Embryonic facial prominence (tissue), 1 donor: ENCODE data around the gene FAM180A.
"Not testable (repeated sequence)": the region's sequence is repeated elsewhere in the genome, so short reads cannot be mapped to it uniquely, and the experiment has no call there.

ENCODE experiments used
- DNase-seq: peaks from one replicate; pipeline ENCODE4 v3.0.0-alpha.2; 2016; ENCODE audit errors: extremely low spot score

FAM180A gene

DNA sequence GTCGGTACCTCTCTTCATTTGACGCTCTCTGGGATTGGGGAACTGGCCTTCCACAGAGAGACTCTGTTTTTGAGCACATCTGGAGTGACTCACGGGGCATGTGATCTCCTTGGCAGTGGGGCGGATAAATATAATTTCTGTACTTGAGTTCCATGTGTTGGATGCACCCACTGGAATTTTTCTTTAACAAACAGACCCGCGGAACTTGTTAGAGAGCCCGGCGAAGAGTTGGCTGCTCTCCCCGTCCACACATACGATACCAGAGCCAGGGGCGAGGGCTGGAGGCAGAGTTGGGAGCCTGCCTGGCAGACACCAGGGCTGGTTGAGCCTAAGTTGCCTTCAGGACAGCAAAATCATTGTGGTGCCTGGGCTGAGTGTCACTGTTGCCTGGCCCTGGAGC lies at the start of gene FAM180A:
FAM180A (minus strand) TSS at position 44 of the 400 bp plus-strand sequence. CDS start 233 bp downstream, outside the sequence.
- DNase-seq, result no peak

- DNase-seq, result no peak
Observed at GRCh38 chr7:135798095-135798494, 49.5 kb upstream of the FAM180A start.

GRCh38 chr7:135795846-135796570 lies 47.4 kb upstream of the FAM180A start:
- DNase-seq, result no peak

DNA sequence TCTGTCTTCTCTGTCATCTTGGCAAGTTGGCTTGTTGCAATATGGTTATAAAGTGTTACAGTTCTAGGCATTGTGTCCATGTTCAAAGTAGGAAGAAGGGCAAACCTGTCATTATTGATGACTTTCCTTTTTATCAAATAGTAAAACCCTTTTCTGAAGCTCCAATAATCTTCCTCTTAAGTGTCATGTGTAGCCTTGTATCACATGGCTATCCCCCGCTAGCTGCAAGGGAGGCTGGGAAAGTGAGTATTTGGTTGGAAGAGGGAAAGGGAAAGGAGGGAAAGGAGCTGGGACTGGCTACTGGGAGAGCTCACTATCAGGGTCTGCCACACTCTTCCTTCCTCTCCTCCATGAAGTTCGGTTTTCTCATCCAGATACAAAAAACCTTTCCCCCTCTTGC lies 45.2 kb upstream of the FAM180A start:
- DNase-seq, result no peak

DNA sequence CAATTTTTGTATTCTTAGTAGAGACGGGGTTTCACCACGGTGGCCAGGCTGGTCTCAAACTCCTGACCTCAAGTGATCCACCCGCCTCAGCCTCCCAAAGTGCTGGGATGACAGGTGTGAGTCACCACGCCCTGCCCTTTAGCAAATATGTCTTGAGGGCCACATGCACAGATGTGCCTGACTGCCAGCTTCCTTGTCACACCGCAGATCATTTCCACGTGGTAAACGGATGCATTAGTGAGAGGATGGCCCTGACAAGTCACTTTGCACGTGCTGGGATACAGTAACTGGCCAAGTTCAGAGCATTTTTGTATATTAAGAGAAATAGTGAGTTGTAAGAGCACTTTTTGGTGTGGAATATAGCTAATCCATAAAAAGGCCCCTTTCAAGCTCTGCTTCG lies 44.3 kb upstream of the FAM180A start:
- DNase-seq, result no peak

- DNase-seq, result no peak
Observed at GRCh38 chr7:135792363-135792668, 43.7 kb upstream of the FAM180A start.

- no peak for DNase-seq
Observed at GRCh38 chr7:135791543-135792362, 43.1 kb upstream of the FAM180A start.

- no peak for DNase-seq
Observed at GRCh38 chr7:135790371-135790977, 41.9 kb upstream of the FAM180A start.

GRCh38 chr7:135789956-135790355 lies 41.3 kb upstream of the FAM180A start:
- no peak for DNase-seq

GRCh38 chr7:135789431-135789830 lies 40.8 kb upstream of the FAM180A start:
- no peak for DNase-seq

GRCh38 chr7:135786911-135787310 lies 38.3 kb upstream of the FAM180A start:
- DNase-seq, result no peak

- no peak for DNase-seq
Observed at GRCh38 chr7:135785065-135785464, 36.5 kb upstream of the FAM180A start.

- DNase-seq, result no peak
Observed at GRCh38 chr7:135784013-135784412, 35.4 kb upstream of the FAM180A start.

- no peak for DNase-seq
Observed at GRCh38 chr7:135782801-135783200, 34.2 kb upstream of the FAM180A start.

DNA sequence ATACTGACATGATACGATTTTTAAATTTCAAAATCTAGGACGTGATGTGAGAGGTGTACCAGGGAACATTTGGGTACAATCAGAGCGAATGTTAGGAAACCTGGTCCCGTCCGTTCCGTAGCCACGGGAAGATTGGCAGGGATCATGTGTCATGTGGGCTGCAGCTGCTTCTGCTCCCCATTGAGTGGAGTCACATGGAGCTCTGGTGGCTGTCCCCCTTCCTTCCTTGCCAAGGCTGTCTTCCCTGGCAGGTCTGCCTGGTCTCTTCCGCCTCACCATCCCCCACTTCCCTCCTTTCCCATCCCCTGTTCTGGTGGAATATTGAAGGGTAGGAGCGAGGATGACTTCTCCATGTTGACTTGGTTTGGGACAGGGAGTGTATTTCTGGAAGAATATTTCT lies 33.8 kb upstream of the FAM180A start:
- no peak for DNase-seq

DNA sequence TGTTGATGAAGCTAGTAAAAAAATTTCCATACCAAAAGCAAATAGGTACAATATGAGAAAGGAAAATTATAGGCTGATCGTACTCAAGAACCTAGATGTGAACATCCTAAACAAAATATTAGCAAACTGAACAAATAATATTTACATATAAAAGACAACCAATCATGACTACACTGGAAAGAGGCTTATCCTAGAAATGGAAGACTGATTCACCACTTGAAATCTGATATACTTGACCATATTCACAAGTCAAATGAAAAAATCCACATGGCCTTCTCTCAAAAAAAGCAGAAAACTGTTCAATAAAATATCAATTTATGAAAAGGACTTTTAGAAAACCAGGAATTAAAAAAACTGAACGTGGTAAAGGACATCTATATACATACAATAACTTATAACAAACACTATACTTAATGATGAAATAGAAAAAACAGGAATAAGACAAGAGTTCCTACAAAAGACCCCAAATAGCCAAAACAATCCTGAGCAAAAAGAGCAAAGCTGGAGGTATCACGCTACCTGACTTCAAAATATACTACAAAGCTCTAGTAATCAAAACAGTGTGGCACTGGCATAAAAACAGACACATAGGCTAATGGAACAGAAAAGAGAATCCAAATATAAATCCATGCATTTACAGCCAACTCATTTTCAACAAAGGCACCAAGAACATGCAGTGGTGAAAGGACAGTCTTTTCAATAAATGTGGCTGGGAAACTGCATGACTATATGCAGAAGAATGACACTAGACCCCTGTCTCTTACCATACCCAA lies 29.2 kb upstream of the FAM180A start:
- no peak for DNase-seq

DNA sequence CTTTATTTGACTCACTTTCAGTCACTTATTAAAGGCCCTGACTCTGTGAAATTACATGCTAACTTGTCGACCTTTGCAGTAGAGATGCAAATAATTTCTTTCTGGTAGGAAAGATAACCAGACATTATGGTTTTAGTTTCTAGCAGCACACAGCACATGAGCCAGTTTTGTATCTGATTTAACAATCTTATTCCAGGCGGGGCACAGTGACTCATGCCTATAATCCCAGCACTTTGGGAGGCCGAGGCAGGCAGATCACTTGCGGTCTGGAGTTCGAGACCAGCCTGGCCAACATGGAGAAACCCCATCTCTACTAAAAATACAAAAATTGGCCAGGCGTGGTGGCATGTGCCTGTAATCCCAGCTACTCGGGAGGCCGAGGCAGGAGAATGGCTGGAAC lies 27.3 kb upstream of the FAM180A start:
- not testable (repeated sequence) for DNase-seq

DNA sequence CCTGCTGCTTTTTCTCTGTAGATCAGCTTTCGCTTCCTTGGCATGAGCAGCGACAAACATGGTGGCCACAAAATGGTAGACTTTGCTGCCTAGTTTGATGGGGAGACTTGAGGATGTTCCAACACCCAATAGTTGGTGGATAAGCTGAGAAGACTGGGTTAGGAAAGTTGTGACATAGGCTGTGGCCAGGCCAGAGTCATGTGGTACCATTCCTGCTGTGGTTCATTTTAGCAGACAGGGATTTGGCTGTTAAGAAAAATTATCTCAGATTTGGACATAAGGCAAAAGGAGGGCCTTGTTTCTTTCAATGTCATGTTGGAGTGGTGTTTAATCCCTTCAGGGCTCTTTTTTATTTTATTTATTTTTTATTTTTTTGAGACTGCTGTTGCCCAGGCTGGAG lies 26.6 kb upstream of the FAM180A start:
- no peak for DNase-seq

- no peak for DNase-seq
Observed at GRCh38 chr7:135774284-135774683, 25.7 kb upstream of the FAM180A start.

GRCh38 chr7:135773464-135773863 lies 24.9 kb upstream of the FAM180A start:
- no peak for DNase-seq

GRCh38 chr7:135772639-135773222 lies 24.1 kb upstream of the FAM180A start:
- no peak for DNase-seq
